OCI-LY3 (cell line): ENCODE data around the gene NCOR2.

Source experiments
- H2AFZ ChIP-seq: fragments of 200-600, 300-600 bp; shearing (Covaris generic); 2 replicates; pipeline ENCODE4 v1.6.0; 2014; ENCODE audit warnings: antibody characterized with exemption, low read depth, low read length
- H3K27ac ChIP-seq: fragments of 200-600, 300-600 bp; sonication (generic); 2 replicates; pipeline ENCODE4 v1.5.1; 2014; ENCODE audit warnings: mild to moderate bottlenecking, low read length, moderate library complexity, mixed read lengths
- H3K27me3 ChIP-seq: fragments of 200-600, 300-600 bp; sonication (generic); 2 replicates; pipeline ENCODE4 v1.6.1; 2014; ENCODE audit warnings: low read depth, low read length, mixed read lengths
- H3K36me3 ChIP-seq: fragments of 200-600, 300-600 bp; sonication (generic); replicated peaks from 2 replicates; pipeline ENCODE3; 2014; ENCODE audit warnings: low read depth, low read length, mixed read lengths
- H3K4me1 ChIP-seq: fragments of 300-600, 200-600 bp; sonication (generic); 2 replicates; pipeline ENCODE4 v1.6.1; 2014; ENCODE audit warnings: low read length, mixed read lengths
- H3K4me2 ChIP-seq: fragments of 200-600, 300-600 bp; sonication (generic); 2 replicates; pipeline ENCODE4 v1.6.1; 2014; ENCODE audit warnings: low read length, mixed read lengths
- H3K4me3 ChIP-seq: fragments of 300-600, 200-600 bp; sonication (generic); 2 replicates; pipeline ENCODE4 v1.5.1; 2014; ENCODE audit warnings: antibody characterized with exemption, mild to moderate bottlenecking, low read length, moderate library complexity
- H3K79me2 ChIP-seq: fragments of 300-600, 200-600 bp; shearing (Covaris generic); 2 replicates; pipeline ENCODE4 v1.6.1; 2014; ENCODE audit warnings: mild to moderate bottlenecking, low read length, mixed read lengths
- H3K9ac ChIP-seq: fragments of 300-600, 200-600 bp; shearing (Covaris generic); 2 replicates; pipeline ENCODE4 v1.6.0; 2014; ENCODE audit warnings: mild to moderate bottlenecking, low read length, moderate library complexity
- H3K9me3 ChIP-seq: fragments of 200-600, 300-600 bp; shearing (Covaris generic); 2 replicates; pipeline ENCODE4 v1.6.1; 2014; ENCODE audit warnings: low read length, mixed read lengths; ENCODE audit not compliant: insufficient read depth
- H4K20me1 ChIP-seq: fragments of 200-600, 300-600 bp; sonication (generic); 2 replicates; pipeline ENCODE4 v1.6.1; 2016; ENCODE audit warnings: low read length, mixed read lengths; ENCODE audit not compliant: insufficient read depth
- CTCF ChIP-seq: fragments of 200-600, 300-600 bp; sonication (generic); IDR thresholded peaks from 2 replicates; pipeline ENCODE4 v1.5.1; 2014; ENCODE audit warnings: antibody characterized with exemption, low read length, low read depth
- EZH2phosphoT487 ChIP-seq: fragments of 200-600 bp; shearing (Covaris generic); IDR thresholded peaks from 2 replicates; pipeline ENCODE4 v1.6.1; 2018; ENCODE audit warnings: antibody characterized with exemption, mixed run types, low read depth

Gene NCOR2

GRCh38 chr12:124543590-124544310 lies 23.7 kb downstream of the NCOR2 start:
- Histone ChIP-seq H3K27me3 (no peaks in the 10 kb centered on the region), H4K20me1 (peaks cover 82% of the 10 kb centered on the region), H3K4me1 (peaks cover 51% of the 10 kb centered on the region), H3K36me3 (peaks cover 6% of the 10 kb centered on the region), H3K4me3 (peak overlapping the region; percentile 74), H3K4me2 (peak overlapping the region; percentile 97), H3K27ac (peak overlapping the region; percentile 71), H3K79me2 (peaks cover 85% of the 10 kb centered on the region), H2AFZ (no peak overlapping the region), H3K9ac (peak overlapping the region; percentile 58), H3K9me3 (no peaks in the 10 kb centered on the region)
- TF ChIP-seq CTCF (no peak), EZH2phosphoT487 (no peak)

- peaks cover 82% of the 10 kb centered on the region for H4K20me1 ChIP-seq
- H3K9ac ChIP-seq = peak overlapping the region; percentile 58
- peak overlapping the region; percentile 97 for H3K4me2 ChIP-seq
- 0 out of 2 replicates have a peak overlapping the region, but pooled peaks have one; percentile 71 for H3K27ac ChIP-seq
- TF ChIP-seq CTCF (no peak), EZH2phosphoT487 (no peak)
- peaks cover 5% of the 10 kb centered on the region for H3K36me3 ChIP-seq
- H3K4me3 ChIP-seq = peak overlapping the region; percentile 74
- peaks cover 85% of the 10 kb centered on the region for H3K79me2 ChIP-seq
- H2AFZ ChIP-seq = no peak overlapping the region
- peaks cover 50% of the 10 kb centered on the region for H3K4me1 ChIP-seq
- H3K9me3 ChIP-seq = no peaks in the 10 kb centered on the region
- no peaks in the 10 kb centered on the region for H3K27me3 ChIP-seq
Observed at GRCh38 chr12:124543052-124543589, 24.3 kb downstream of the NCOR2 start.

GRCh38 chr12:124542021-124542949 lies 25.1 kb downstream of the NCOR2 start:
- H3K27ac ChIP-seq = no peak overlapping the region
- no peak overlapping the region for H2AFZ ChIP-seq
- peaks cover 49% of the 10 kb centered on the region for H3K4me1 ChIP-seq
- H3K4me2 ChIP-seq = no peak overlapping the region
- H3K9ac ChIP-seq = no peak overlapping the region
- peaks cover 85% of the 10 kb centered on the region for H3K79me2 ChIP-seq
- TF ChIP-seq CTCF (no peak), EZH2phosphoT487 (no peak)
- no peaks in the 10 kb centered on the region for H3K36me3 ChIP-seq
- no peaks in the 10 kb centered on the region for H3K9me3 ChIP-seq
- H4K20me1 ChIP-seq = peaks cover 83% of the 10 kb centered on the region
- no peaks in the 10 kb centered on the region for H3K27me3 ChIP-seq
- H3K4me3 ChIP-seq = no peak overlapping the region

GRCh38 chr12:124541322-124541721 lies 26.1 kb downstream of the NCOR2 start:
- no peak overlapping the region for H3K9ac ChIP-seq
- H2AFZ ChIP-seq = no peak overlapping the region
- no peaks in the 10 kb centered on the region for H3K36me3 ChIP-seq
- H3K27me3 ChIP-seq = no peaks in the 10 kb centered on the region
- H4K20me1 ChIP-seq = peaks cover 85% of the 10 kb centered on the region
- H3K4me1 ChIP-seq = peaks cover 41% of the 10 kb centered on the region
- no peak overlapping the region for H3K4me3 ChIP-seq
- no peak for TF ChIP-seq EZH2phosphoT487
- TF ChIP-seq CTCF = no peak
- no peak overlapping the region for H3K27ac ChIP-seq
- H3K79me2 ChIP-seq = peaks cover 87% of the 10 kb centered on the region
- no peak overlapping the region for H3K4me2 ChIP-seq
- no peaks in the 10 kb centered on the region for H3K9me3 ChIP-seq
